ENCODE data around the gene PNPO. TPM values are rescaled to one million over a fixed set of nuclear protein-coding genes. Genes with fewer than 3 reads are reported as not detected.

The PNPO gene
- total and polyA plus RNA-seq, 7 donors: 9.6 to 16.5 (median 14.3) TPM

- DNase-seq: no peak
- Histone ChIP-seq H3K4me1 (no peaks in the 10 kb centered on the region), H3K27ac (no peak overlapping the region), H3K9me3 (no peaks in the 10 kb centered on the region), H3K4me3 (no peak overlapping the region), H3K27me3 (no peaks in the 10 kb centered on the region), H3K36me3 (peaks cover 11 to 64% (median 33%) of the 10 kb centered on the region in 4 donors)
- WGBS, 2 donors: 93 to 95% methylated on average over 23 of the region's 23 CpGs
- TF ChIP-seq POLR2AphosphoS5 (IDR thresholded peaks at IDR 0.05): no peak
- intact Hi-C loops (cut with DNase I): no loop called here
Measured at GRCh38 chr17:47924785-47925677, 16.3 kb upstream of the PNPO start.

- TF ChIP-seq POLR2A (IDR thresholded peaks at IDR 0.05) (no peak), EP300 (IDR thresholded peaks at IDR 0.05) (no peak), CTCF (IDR thresholded peaks at IDR 0.05) (no peak), POLR2AphosphoS5 (IDR thresholded peaks at IDR 0.05) (no peak)
- no peak for DNase-seq
- Histone ChIP-seq H3K36me3 (peaks cover 11 to 69% (median 33%) of the 10 kb centered on the region in 4 donors), H3K4me3 (no peak overlapping the region), H3K4me1 (no peaks in the 10 kb centered on the region), H3K27me3 (no peaks in the 10 kb centered on the region), H3K9me3 (no peaks in the 10 kb centered on the region), H3K27ac (no peak overlapping the region)
- WGBS, 2 donors: 92 to 96% methylated on average over 3 of the region's 3 CpGs
- intact Hi-C loops (cut with DNase I): no loop called here
Measured at GRCh38 chr17:47925678-47925988, 15.7 kb upstream of the PNPO start.

- TF ChIP-seq POLR2AphosphoS5 (IDR thresholded peaks at IDR 0.05) (no peak), CTCF (IDR thresholded peaks at IDR 0.05) (no peak), EP300 (IDR thresholded peaks at IDR 0.05) (no peak), POLR2A (IDR thresholded peaks at IDR 0.05) (no peak)
Measured at GRCh38 chr17:47927821-47928400, 13.5 kb upstream of the PNPO start.

GRCh38 chr17:47928415-47928814 is 13.0 kb upstream of the PNPO start:
- intact Hi-C loops (cut with DNase I): no loop called here
- no peaks in the 10 kb centered on the region for H3K4me1 ChIP-seq
- H3K27ac ChIP-seq: no peak overlapping the region
- H3K27me3 ChIP-seq: no peaks in the 10 kb centered on the region
- H3K4me3 ChIP-seq: no peak overlapping the region
- H3K36me3 ChIP-seq: peaks cover 11 to 67% (median 26%) of the 10 kb centered on the region in 4 donors
- WGBS, 2 donors: 52 to 78% methylated on average over 2 of the region's 2 CpGs
- TF ChIP-seq EP300 (IDR thresholded peaks at IDR 0.05): no peak
- TF ChIP-seq POLR2AphosphoS5 (IDR thresholded peaks at IDR 0.05): no peak
- TF ChIP-seq POLR2A (IDR thresholded peaks at IDR 0.05): no peak
- no peak for TF ChIP-seq CTCF (IDR thresholded peaks at IDR 0.05)
- no peak for DNase-seq
- no peaks in the 10 kb centered on the region for H3K9me3 ChIP-seq

More at GRCh38 chr17:47927821-47928400, 13.5 kb upstream of the PNPO start:
- peaks cover 11 to 67% (median 31%) of the 10 kb centered on the region in 4 donors for H3K36me3 ChIP-seq
- no peak for DNase-seq
- H3K4me3 ChIP-seq: no peak overlapping the region
- no peaks in the 10 kb centered on the region for H3K4me1 ChIP-seq
- 94% methylated on average over 20 of the region's 20 CpGs for WGBS, 2 donors
- H3K27me3 ChIP-seq: no peaks in the 10 kb centered on the region
- intact Hi-C loops (cut with DNase I): no loop called here
- no peak overlapping the region for H3K27ac ChIP-seq
- H3K9me3 ChIP-seq: no peaks in the 10 kb centered on the region

GRCh38 chr17:47929218-47930000 is 12.0 kb upstream of the PNPO start:
- H3K36me3 ChIP-seq: peaks cover 11 to 57% (median 22%) of the 10 kb centered on the region in 4 donors
- no peak overlapping the region for H3K4me3 ChIP-seq
- intact Hi-C loops (cut with DNase I): no loop called here
- no peaks in the 10 kb centered on the region for H3K9me3 ChIP-seq
- H3K27me3 ChIP-seq: no peaks in the 10 kb centered on the region
- WGBS, 2 donors: 65 to 76% methylated on average over 10 of the region's 10 CpGs
- TF ChIP-seq POLR2AphosphoS5 (IDR thresholded peaks at IDR 0.05) (peak in 2 of 4 donors; percentile 38 to 40), POLR2A (IDR thresholded peaks at IDR 0.05) (no peak)
- H3K27ac ChIP-seq: peak overlapping the region in 2 of 4 donors; percentile 36 to 50
- peak; percentile 74 for DNase-seq
- H3K4me1 ChIP-seq: no peaks in the 10 kb centered on the region

All from sigmoid colon (tissue), 7 donors.